BE2C (cell line): ENCODE measurements around the gene ATXN10.

Experiments
- DNase-seq: peaks from one replicate; pipeline ENCODE4 v3.0.0-alpha.2; 2020
- H3K27me3 ChIP-seq: fragments of 250-450 bp; sonication (Bioruptor Pico); 2 replicates; pipeline ENCODE4 v1.5.1; 2020; ENCODE audit warnings: mild to moderate bottlenecking
- H3K36me3 ChIP-seq: fragments of 250-450 bp; sonication (Bioruptor Pico); 2 replicates; pipeline ENCODE4 v1.5.1; 2020; ENCODE audit warnings: mild to moderate bottlenecking
- H3K4me1 ChIP-seq: fragments of 250-450 bp; sonication (Bioruptor Pico); 2 replicates; pipeline ENCODE4 v1.5.1; 2020
- H3K4me3 ChIP-seq: 2 replicates; pipeline ENCODE4 v1.5.1; 2011; ENCODE audit warnings: low read depth, low read length
- H3K9me3 ChIP-seq: fragments of 250-450 bp; sonication (Bioruptor Pico); 2 replicates; pipeline ENCODE4 v1.5.1; 2020
- TF ChIP-seq, protein P1 (sequence below): IDR thresholded peaks from 2 replicates; pipeline ENCODE4 v1.5.1; 2012; ENCODE audit warnings: mild to moderate bottlenecking, low read depth, low read length

The ATXN10 gene

DNA sequence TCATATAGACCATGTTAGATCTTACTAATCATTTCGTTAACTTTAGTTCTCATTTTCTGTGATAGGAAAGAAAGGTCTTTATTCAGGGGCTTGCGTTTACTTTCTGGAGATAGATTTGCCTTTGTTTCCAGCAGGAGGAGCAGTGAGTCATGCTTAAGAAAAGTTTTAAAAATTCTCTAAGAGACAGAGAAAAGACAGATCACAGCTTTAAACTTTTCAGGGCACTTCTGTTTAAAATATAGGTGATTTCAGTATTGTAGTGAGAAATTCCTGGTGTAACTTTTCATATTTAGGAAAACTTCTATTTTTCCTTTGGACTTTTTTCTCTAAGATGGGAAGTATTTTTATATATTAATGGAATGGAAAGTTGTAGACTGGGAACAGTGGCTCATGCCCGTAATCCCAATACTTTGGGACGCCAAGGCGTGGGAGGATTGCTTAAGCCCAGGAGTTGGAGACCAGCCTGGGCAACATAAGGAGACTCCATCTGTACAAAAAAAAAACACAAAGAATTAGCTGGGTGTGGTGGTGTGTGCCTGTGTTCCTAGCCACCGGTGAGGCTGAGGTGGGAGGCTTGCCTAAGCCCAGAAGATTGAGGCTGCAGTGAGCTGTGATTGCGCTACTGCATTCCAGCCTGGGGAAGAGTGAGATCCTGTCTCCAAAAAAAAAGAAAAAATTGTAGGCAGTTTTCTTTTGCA is 60.3 kb downstream of the ATXN10 start:
- DNase-seq: no peak
- Histone ChIP-seq H3K4me1 (no peaks in the 10 kb centered on the region), H3K4me3 (no peak overlapping the region), H3K9me3 (no peaks in the 10 kb centered on the region), H3K27me3 (no peaks in the 10 kb centered on the region), H3K36me3 (peaks cover 30% of the 10 kb centered on the region)
- TF ChIP-seq, protein P1, sequence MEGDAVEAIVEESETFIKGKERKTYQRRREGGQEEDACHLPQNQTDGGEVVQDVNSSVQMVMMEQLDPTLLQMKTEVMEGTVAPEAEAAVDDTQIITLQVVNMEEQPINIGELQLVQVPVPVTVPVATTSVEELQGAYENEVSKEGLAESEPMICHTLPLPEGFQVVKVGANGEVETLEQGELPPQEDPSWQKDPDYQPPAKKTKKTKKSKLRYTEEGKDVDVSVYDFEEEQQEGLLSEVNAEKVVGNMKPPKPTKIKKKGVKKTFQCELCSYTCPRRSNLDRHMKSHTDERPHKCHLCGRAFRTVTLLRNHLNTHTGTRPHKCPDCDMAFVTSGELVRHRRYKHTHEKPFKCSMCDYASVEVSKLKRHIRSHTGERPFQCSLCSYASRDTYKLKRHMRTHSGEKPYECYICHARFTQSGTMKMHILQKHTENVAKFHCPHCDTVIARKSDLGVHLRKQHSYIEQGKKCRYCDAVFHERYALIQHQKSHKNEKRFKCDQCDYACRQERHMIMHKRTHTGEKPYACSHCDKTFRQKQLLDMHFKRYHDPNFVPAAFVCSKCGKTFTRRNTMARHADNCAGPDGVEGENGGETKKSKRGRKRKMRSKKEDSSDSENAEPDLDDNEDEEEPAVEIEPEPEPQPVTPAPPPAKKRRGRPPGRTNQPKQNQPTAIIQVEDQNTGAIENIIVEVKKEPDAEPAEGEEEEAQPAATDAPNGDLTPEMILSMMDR: peak; percentile 43

DNA sequence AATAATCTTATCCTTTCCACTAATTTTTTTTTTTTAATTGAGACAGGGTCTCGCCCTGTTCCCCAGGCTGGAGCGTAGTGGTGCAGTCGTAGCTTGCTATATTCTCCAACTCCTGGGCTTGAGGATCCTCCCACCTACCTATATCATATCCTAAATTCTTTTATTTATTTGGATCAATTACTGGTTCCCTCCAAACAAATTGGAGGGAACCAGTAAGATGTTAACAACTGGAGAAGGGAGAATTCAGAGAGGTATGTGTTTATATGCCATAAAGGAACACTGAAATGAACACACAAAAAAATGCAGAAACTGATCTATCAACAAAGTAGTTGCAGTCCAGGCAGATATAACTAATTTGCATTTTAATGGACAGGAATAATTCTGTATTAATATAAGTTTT is 63.6 kb downstream of the ATXN10 start:
- TF ChIP-seq, protein P1: no peak
- H3K27me3 ChIP-seq: no peaks in the 10 kb centered on the region
- no peak overlapping the region for H3K4me3 ChIP-seq
- H3K36me3 ChIP-seq: peaks cover 47% of the 10 kb centered on the region
- DNase-seq: no peak
- no peaks in the 10 kb centered on the region for H3K9me3 ChIP-seq
- H3K4me1 ChIP-seq: no peaks in the 10 kb centered on the region

DNA sequence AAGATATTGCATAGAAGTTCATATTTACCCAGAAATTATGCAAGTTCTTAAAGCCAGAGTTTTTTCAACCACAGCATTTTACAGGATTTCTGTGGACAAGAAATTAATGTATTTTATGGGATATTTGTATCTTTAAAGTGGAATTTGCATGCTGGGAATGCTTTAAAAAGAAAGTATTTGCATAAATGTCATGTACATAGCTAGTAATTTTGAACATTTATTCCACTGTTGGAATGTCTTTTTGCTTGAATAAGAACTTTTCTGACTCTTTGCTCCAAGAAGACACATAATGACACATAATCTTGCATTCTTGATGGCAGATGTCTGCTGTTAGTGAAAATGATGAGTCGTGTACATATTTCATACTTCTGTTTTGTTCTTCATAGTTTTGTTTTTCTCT is 66.6 kb downstream of the ATXN10 start:
- Histone ChIP-seq H3K9me3 (no peaks in the 10 kb centered on the region), H3K36me3 (peaks cover 68% of the 10 kb centered on the region), H3K4me3 (no peak overlapping the region), H3K4me1 (no peaks in the 10 kb centered on the region), H3K27me3 (no peaks in the 10 kb centered on the region)
- TF ChIP-seq, protein P1: no peak
- no peak for DNase-seq

DNA sequence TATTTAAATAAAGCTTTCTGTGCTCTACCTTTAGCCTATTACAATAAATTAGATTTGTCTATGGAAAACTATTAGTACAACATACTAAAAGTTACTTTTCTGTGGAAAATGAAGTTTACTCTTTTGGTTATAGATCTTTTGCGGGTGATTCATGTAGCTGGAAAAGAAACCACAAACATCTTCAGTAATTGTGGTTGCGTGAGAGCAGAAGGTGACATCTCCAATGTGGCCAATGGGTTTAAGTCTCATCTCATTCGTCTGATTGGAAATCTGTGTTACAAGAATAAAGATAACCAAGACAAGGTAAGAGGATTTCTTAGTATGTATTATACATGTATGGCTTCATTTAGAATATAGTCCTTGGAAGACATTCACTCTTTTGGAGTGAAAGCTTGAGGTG is 68.6 kb downstream of the ATXN10 start:
- Histone ChIP-seq H3K36me3 (peaks cover 80% of the 10 kb centered on the region), H3K4me1 (no peaks in the 10 kb centered on the region), H3K4me3 (no peak overlapping the region), H3K27me3 (no peaks in the 10 kb centered on the region), H3K9me3 (no peaks in the 10 kb centered on the region)
- TF ChIP-seq, protein P1: no peak
- no peak for DNase-seq

DNA sequence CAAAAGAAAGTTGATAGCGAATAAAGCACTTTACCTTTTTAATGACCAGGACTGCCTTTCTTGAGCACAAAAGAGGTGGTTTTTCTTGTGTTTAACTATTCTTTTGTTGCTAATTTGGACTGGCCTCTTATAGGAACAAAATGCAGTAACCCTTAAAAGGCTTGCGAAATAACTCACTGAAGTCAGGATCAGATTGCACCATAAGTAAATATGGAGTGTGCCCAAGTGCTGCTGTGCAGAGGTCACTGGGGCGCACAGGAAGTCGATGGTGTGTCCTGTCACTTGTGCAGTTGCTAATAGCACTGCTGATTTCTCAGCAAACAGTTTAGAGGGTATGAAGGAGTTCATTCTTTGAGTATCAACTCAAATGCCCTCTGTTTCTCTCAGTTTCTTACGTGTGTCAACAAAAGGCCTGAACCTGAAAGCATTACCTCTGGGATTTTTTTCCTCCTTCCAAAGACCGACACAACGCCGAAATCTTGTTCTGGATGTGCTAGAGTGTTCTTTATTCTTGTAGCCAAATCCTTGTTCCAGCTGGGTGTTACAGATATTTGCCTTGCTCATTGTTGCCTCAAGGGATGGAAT is 71.3 kb downstream of the ATXN10 start:
- Histone ChIP-seq H3K27me3 (no peaks in the 10 kb centered on the region), H3K36me3 (peaks cover 78% of the 10 kb centered on the region), H3K9me3 (no peaks in the 10 kb centered on the region), H3K4me3 (no peak overlapping the region), H3K4me1 (no peaks in the 10 kb centered on the region)
- TF ChIP-seq, protein P1: no peak
- DNase-seq: no peak

DNA sequence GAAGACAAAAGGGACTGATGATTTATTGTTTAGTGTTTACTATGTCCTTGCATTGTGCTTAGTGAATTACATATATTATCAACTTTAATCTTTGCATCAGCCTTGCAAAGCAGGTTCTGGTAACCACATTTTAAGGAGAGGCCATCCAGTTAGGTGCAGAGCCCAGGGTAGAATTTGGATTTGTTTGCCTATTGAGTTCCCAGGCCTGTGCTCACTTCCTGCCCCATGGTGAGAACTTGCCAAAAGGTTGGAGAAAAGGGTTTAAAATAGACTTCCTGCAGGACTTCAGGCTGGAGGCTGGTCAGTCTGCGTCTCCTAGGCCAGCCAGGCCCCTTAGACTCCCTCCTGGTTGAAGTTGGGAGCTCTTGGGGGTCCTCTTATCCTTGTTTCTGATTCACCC is 72.1 kb downstream of the ATXN10 start:
- no peaks in the 10 kb centered on the region for H3K9me3 ChIP-seq
- H3K27me3 ChIP-seq: no peaks in the 10 kb centered on the region
- no peak overlapping the region for H3K4me3 ChIP-seq
- DNase-seq: no peak
- H3K4me1 ChIP-seq: no peaks in the 10 kb centered on the region
- TF ChIP-seq, protein P1: no peak
- peaks cover 71% of the 10 kb centered on the region for H3K36me3 ChIP-seq
